ENCODE measurements around the gene GRK5.
A peak's percentile ranks its signal among the peaks of the same experiment; 100 is the strongest.
"Not testable (repeated sequence)": the region's sequence is repeated elsewhere in the genome, so short reads cannot be mapped to it uniquely, and the experiment has no call there.

GRK5 gene

GRCh38 chr10:119252470-119253151 lies 45.2 kb downstream of the GRK5 start:
- DNase-seq, result no peak

- no peak for DNase-seq
Observed at GRCh38 chr10:119253433-119254174, 46.2 kb downstream of the GRK5 start.

DNA sequence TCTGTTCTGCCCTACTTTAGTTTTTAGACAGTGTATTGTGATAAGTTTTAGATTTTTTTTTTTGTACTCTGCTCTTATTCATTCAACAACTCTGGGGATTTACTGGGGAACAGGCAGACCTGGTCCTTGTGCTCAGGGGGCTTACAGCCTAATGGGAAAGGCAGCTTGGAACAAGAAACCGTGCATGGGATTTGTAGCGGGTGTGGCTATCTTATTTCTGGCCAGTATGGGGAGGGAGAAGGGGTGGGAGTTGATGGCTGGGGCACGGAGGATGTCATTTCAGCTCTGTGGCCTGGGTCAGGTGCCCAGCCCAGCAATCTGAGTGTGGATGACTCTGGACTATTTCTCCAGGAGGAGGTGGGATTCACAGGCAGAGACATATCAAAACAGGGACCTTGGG lies 47.0 kb downstream of the GRK5 start:
- DNase-seq, result no peak

GRCh38 chr10:119256030-119256429 lies 48.7 kb downstream of the GRK5 start:
- DNase-seq, result no peak

GRCh38 chr10:119256897-119257296 lies 49.5 kb downstream of the GRK5 start:
- DNase-seq, result no peak

DNA sequence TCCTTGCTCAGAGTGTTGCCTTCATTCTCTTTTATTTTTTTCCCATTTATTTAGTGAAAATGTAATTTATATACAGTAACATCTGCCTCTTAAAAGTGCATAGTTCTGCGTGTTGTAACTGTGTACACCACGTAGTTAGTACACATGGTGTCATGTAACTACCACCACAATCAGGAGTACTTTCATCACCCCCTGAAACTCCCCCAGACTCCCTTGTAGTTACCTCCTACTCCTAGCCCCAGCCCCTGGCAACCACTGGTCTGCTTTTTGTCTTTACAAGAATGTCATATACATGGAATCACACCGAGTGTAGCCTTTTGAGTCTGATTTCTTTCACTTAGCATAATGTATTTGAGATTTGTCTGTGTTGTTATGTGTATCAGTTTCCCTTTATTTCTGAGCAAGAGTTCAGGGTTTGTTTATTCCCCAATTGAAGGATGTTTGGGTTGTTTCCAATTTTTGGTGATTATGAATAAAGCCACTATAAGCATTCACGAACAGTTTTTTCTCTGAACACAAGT lies 50.6 kb downstream of the GRK5 start:
- DNase-seq, result no peak

DNA sequence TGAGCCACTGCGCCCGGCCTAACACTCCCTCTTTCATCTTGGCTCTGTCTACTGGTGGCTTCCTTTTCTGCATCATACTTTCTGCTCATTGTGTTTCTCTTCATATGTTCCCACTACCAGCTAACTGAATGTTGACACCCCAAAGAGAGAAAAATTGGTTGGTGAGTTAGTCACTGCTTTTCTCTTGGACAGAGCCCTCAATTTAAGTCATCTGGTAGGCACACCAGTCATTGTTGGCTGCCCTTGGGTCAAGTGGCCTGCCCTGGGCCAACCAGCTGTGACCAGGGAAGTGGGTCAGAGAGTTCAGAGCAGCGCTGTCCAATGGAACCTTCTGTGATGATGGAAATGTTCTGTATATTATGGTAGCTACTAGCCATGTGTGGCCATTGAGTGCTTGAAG lies 52.0 kb downstream of the GRK5 start:
- DNase-seq, result no peak

GRCh38 chr10:119261016-119261415 lies 53.6 kb downstream of the GRK5 start:
- not testable (repeated sequence) for DNase-seq

DNA sequence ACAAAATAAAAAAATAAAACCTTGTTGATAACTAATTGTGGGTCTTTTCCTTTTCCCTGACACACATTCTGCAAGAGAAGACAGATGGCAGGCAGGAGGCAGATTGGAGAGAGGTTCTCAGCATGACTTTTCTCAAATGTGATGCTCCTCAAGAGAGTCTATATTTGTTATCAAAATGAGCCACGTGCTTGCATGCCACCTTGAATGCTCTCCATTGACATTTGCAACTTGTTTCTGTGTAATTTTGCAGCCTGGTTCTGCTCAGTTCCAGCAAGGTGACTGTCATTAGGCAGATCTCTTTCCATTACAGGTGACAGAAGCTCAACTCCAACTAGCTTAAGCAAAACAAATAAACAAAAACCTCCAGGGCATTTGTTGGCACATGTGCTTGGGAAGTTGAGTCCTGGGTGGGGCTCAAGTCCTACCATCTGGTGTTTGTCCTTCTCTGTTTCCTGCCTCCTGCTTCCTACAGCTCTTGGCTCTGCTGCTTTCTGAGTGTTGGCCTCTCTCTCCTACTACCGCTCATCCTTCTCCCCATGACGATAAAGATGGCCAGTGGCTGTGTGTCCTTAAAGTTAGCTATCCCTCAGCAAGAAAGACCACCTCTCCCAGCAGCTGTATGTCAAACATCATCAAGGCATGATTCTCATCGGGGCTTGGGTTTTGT lies 56.7 kb downstream of the GRK5 start:
- DNase-seq, result no peak

DNA sequence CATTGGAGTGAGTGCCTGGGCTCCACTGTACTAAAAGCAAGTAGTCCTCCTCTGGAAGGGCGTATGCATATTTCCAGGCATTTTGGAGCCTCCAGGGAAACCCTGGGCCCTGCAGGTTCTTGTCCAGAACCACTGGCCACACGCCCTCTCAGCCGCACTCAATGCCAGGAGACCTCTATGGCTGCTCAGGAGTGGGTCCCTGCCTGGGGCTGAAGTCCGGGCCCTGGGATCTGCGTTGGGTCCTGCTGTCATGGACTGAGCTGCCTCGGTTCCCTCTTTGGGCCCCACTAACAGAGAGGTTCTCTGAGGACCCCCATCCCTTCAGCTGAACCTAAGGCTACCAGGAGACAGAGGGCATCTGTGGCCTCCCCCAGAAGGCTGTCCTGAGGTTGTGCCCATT lies 58.3 kb downstream of the GRK5 start:
- no peak for DNase-seq

DNA sequence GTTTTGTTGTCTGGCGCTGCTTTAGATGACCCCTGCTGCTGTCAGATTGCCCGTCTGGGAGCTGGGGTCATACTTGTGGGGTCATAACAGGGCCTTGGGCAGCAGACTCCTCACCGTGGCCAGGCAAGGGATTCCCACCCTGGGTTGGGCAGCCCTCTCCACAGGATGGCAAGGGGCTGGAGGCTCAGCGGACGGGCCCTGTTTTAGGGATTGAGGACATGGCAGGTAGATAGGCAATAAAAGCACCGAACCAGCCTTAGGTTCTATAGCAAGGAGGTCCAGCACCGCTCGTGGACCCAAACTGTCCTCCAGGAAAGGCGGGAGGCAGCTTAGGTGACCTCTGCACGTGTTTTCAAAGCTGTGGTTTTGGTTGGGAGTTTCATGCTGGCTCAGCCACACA lies 60.0 kb downstream of the GRK5 start:
- DNase-seq, result no peak

- no peak for DNase-seq
Observed at GRCh38 chr10:119268428-119268827, 61.1 kb downstream of the GRK5 start.

DNA sequence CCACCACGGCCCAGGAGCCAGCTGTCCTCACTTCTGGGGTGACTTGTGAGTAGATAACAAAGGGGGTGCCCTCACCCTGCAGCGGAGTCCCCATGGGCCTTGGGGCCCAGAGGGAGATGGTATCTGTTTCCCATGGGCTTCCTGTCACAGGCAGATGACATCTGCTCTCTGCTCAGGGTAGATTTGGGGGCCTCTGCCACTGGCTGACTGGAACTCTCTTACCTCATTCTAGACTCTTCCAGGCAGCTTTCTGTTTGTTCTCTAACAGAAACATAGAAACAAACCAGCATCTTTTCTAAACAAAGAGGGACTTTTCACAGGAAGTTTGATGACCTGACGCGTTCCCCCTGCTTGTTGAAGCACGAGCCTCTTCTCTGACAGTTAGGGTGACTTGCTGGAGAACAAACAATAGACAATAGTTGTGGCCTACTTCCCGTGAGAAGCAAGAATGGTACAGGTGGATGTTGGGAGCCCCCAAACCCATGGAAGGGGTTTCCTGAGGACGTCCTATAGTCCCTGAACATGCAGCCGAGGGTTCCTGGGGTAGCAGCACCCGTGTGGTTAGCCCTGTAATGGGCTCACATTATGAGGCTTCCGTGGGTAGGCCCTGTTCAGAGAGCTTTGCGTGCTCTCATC lies 61.6 kb downstream of the GRK5 start:
- no peak for DNase-seq

GRCh38 chr10:119269737-119270136 lies 62.4 kb downstream of the GRK5 start:
- DNase-seq, result no peak

- DNase-seq, result peak; percentile 45
Observed at GRCh38 chr10:119270762-119271366, 63.5 kb downstream of the GRK5 start.

- DNase-seq, result not testable (repeated sequence)
Observed at GRCh38 chr10:119272338-119272734, 65.0 kb downstream of the GRK5 start.

DNA sequence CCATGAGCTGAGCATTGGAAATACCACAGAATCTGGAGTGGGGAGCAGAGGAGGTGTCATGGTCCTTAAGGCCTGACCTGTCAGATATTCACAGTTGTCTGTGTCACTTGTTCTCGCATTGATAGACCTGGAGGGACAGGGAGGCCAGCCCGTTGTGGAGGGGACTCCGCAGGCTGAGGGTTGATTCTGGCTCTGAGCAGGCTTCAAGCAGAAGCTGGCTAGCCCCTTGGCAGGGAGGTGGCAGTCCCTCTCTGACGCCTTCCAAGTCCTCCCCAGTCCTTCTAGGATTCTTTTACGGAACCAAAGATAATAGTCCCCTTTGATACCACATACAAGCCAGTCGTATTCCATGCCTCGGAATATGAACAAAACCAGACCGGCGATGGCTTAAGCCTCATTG lies 65.4 kb downstream of the GRK5 start:
- no peak for DNase-seq

- DNase-seq, result no peak
Observed at GRCh38 chr10:119273413-119273812, 66.0 kb downstream of the GRK5 start.

GRCh38 chr10:119274519-119275045 lies 67.2 kb downstream of the GRK5 start:
- DNase-seq, result no peak

- DNase-seq, result no peak
Observed at GRCh38 chr10:119275085-119275484, 67.7 kb downstream of the GRK5 start.

GRCh38 chr10:119276194-119276593 lies 68.8 kb downstream of the GRK5 start:
- not testable (repeated sequence) for DNase-seq

DNA sequence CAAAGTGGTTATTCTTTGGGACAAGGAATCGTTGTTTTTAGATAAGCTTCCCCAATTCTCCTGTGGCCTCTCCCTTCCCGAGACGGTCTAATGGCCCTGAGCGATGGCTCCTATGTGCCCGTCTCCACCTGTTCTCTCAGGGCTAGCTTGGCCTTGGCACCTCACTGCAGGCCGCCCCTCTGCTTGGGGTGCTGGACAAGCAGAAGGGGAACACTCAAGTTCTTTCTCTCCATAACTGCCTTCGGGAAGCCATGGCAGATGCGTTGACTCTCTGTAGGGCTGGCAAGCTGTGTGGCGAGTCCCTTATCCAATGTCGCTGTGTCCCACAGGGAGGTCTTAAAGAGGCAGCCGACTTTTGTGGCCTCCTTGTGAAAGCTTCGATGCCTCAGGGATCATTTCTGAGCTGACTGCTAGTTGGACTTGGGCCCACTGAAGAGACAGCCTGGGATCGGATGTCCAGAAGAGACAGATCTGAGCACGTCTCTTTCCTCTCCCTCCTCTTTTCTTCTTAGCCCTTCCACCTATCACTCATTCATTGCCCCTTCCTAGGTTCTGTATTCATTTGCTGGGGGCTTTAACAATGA lies 70.8 kb downstream of the GRK5 start:
- no peak for DNase-seq

Data from GF-D8 (cell line).